ENCODE results near the gene IFRD1.

IFRD1 gene

GRCh38 chr7:112439476-112439875 lies 10.8 kb upstream of the IFRD1 start:
- DNase-seq (ENCODE audit: insufficient read length, low spot score) (no peak), FAIRE-seq (no peak)
- no peak for TF ChIP-seq CTCF (IDR thresholded peaks at IDR 0.05; ENCODE audit: insufficient read depth, missing control alignments)

- TF ChIP-seq CTCF (IDR thresholded peaks at IDR 0.05; ENCODE audit: insufficient read depth, missing control alignments), result no peak
- DNase-seq (ENCODE audit: insufficient read length, low spot score) (no peak), FAIRE-seq (no peak)
These were observed 8.1 kb upstream of the IFRD1 start for GRCh38 chr7:112442210-112442609.

DNA sequence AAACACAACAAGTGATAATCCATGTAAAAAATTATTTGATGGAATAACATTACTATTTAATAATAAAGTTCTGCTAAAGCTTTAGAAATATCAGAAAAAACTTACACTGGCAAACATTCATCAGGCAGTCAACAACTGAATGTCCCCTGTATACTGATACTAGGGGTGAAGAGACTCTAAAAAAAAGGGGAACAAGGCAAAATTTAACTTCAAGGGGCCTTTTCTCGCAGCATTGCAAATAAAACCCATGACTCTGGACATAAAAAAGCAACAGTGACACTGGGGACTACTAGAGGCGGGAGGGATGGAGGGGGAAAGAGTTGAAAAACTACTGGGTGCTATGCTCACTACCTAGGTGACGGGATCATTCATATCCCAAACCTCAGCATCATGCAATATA lies 5.8 kb upstream of the IFRD1 start:
- no peak for TF ChIP-seq CTCF (IDR thresholded peaks at IDR 0.05; ENCODE audit: insufficient read depth, missing control alignments)
- FAIRE-seq (no peak), DNase-seq (ENCODE audit: insufficient read length, low spot score) (no peak)

DNA sequence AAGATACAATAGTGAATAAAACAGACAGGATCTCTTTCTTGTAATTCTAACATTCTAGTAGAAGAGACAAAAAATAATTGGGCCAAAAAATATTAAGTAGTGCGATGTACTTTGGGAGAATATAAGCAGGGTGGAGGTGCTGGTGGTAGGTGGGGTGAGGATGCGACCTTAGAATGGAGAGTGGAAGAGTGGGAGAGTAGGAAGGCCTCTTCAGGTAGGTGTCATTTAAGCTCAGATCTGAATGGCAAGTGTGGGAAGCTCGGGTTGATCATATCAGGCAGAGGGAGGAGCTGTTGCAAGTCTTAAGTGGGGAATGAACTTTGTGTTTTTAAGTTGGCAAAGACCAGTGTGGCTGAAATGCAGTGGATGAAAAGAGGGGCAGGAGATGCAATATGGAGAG lies 3.8 kb upstream of the IFRD1 start:
- no peak for TF ChIP-seq CTCF (IDR thresholded peaks at IDR 0.05; ENCODE audit: insufficient read depth, missing control alignments)
- no peak for FAIRE-seq
- DNase-seq (ENCODE audit: insufficient read length, low spot score), result no peak

DNA sequence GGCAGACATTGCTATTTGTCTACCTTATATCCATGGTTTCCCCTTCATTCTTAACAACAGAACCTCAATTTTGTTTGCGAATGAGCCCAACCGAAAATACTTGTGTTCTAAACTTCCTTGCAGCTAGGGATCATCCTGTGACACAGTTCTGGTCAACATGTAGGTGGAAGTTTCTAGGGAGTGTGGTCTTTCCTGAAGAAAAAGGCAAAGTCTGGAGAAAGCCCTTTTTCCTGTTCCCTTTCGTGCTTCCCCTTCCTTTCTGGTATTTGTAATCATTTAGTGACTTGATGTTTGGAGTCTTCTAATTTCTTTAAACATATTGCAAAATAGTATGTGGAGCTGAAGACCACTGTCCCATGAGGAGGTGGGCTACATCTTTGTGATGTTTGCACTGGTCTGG lies 2.9 kb upstream of the IFRD1 start:
- no peak for DNase-seq (ENCODE audit: insufficient read length, low spot score)
- TF ChIP-seq CTCF (IDR thresholded peaks at IDR 0.05; ENCODE audit: insufficient read depth, missing control alignments), result no peak
- FAIRE-seq, result no peak

- no peak for DNase-seq (ENCODE audit: insufficient read length, low spot score)
- FAIRE-seq, result no peak
- no peak for TF ChIP-seq CTCF (IDR thresholded peaks at IDR 0.05; ENCODE audit: insufficient read depth, missing control alignments)
These were observed 1.9 kb upstream of the IFRD1 start for GRCh38 chr7:112448381-112448780.

GRCh38 chr7:112448891-112449290 lies 1.4 kb upstream of the IFRD1 start:
- no peak for TF ChIP-seq CTCF (IDR thresholded peaks at IDR 0.05; ENCODE audit: insufficient read depth, missing control alignments)
- FAIRE-seq (no peak), DNase-seq (ENCODE audit: insufficient read length, low spot score) (no peak)
